DMS114 treated with DMSO at 0.1 percent for 48 hours (cell line): ENCODE data around the gene MCEMP1.

Experiments used
- DNase-seq: peaks from one replicate; lab custom pipeline; 2025; ENCODE audit not compliant: unreplicated experiment; lab: John Stamatoyannopoulos, UW

MCEMP1 gene, protein sequence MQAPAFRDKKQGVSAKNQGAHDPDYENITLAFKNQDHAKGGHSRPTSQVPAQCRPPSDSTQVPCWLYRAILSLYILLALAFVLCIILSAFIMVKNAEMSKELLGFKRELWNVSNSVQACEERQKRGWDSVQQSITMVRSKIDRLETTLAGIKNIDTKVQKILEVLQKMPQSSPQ

DNA sequence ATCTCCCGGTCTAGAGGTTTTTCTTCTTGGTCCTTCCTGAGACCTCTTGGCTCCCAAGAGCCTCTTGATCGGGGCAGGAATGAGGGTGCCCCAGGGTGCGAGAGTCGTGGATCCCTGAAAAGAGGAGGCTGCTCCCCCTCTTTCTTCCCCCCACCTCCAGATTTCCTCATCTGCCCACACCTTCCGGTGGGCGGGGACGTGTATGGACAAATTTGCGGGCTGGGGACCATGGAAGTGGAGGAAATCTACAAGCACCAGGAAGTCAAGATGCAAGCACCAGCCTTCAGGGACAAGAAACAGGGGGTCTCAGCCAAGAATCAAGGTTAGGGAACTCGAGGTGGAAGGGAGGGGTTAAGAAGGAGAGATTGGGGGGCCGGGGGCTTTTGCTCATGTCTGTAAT, at the start of gene MCEMP1:
Gene MCEMP1 (plus strand): TSS at position 237 of the 400 bp plus-strand sequence. CDS start 31 bp downstream, at position 268.
- no peak for DNase-seq

DNA sequence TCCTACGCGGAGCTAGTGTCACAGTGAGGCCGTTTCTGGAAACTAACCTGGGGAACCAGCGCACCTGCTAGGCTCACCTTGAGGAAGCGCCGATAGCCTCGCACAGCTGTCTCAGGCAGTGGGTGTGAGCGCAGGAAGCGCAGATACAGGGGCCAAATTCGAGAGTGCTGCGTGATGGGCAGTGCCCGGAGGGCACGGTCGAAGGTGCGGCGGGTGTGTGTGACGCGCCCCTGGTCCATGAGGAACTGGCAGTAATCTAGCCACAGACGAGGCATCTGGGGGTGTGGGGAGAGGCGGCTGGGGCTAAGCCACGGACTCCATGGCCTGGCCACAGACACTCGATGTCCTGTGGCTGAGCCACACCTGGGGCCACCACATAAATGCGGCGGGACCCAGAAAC, 49.7 kb upstream of the MCEMP1 start:
- no peak for DNase-seq

DNA sequence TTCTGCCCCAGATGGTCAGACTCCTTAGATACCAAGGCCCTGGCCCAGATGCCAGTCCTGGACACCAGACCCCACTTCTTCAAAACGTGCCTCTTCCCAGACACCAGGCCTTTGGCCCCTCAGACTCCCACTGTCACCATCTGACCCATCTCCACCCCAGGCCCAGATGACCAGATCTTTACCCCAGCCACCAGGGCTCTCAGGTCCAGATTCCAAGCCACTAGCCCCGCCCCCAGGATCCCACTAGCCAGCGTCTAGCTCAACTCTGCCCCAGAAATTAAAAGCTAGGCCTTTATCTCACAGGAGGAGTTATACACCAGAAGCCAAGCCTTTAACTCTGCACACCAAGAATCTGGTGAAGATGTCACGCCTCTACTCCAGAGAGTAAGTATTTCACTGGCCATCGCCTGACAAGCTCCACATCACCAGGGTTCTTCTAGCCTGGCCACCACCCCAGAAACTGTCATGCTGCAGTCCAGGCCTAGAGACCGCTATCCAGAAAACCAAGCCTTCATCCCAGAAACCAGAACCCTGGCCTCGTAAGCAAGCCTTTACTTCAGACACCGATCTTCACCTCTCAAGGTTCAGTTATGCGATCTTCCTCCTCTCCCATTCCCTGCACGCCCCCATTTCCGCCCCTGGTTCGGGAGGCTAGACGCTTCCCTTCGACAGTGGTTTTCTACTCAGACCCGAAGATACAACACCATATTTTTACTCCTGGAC, 48.1 kb upstream of the MCEMP1 start:
- DNase-seq, result no peak

DNA sequence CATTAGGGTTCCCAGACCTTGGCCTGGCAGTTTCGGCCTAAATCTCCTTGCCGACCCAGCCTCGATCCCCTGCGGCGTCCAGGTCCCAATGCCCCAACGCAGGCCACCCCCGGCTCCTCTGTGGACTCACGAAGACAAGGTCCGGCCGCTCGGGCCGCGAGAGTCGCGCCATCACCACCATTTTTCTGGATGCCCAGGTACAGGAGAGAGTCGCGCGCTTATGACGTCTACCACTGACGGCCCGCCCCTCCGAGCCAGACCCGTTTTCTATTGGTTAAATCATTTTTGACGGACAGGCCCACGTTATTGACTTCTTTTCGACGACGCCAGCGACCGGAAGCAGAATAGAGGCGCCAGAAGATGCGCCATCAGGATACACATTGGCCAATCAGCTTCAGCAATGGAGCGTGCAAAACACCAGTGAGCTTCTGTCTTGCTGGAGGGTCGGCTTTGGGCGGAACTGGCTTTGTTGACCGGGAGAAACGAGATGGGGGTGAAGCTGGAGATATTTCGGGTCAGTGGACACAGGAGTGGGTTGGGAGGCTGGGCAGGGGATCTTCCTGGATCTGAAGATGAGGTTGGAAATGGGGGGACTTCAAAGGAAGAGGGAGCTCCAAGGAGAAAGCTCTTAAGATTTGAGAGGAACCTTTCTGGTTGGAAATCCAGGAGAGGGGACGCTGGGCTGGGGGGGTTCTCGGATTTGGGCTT, 47.4 kb upstream of the MCEMP1 start, which contains the start of the genes PET100 and XAB2:
Gene PET100 (plus strand): TSS at position 447 of the 708 bp plus-strand sequence. CDS start 41 bp downstream, at position 488.
Gene XAB2 (minus strand): TSS at position 199 of the 708 bp plus-strand sequence. CDS start 18 bp downstream, at position 181.
- DNase-seq, result peak; percentile 94

DNA sequence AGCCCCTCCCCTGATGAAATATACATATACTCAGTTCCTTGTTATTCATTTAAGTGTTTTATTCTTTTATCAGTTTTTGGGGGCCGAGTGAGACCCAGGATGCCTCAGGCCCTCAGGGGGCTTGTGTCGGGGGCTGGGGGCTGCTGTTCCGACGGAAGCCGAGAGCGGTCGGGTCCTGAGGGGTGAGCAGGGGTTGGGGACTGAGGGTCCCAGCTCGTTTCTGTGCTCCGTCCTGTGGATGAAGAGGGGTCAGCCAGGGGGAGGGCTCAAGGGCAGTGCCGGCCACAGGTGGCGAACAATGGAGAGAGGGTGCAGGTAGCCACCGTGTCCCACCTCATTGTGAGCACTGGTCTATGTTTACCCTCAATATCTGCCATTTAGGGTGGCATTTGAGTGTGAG, 45.3 kb upstream of the MCEMP1 start:
- no peak for DNase-seq

DNA sequence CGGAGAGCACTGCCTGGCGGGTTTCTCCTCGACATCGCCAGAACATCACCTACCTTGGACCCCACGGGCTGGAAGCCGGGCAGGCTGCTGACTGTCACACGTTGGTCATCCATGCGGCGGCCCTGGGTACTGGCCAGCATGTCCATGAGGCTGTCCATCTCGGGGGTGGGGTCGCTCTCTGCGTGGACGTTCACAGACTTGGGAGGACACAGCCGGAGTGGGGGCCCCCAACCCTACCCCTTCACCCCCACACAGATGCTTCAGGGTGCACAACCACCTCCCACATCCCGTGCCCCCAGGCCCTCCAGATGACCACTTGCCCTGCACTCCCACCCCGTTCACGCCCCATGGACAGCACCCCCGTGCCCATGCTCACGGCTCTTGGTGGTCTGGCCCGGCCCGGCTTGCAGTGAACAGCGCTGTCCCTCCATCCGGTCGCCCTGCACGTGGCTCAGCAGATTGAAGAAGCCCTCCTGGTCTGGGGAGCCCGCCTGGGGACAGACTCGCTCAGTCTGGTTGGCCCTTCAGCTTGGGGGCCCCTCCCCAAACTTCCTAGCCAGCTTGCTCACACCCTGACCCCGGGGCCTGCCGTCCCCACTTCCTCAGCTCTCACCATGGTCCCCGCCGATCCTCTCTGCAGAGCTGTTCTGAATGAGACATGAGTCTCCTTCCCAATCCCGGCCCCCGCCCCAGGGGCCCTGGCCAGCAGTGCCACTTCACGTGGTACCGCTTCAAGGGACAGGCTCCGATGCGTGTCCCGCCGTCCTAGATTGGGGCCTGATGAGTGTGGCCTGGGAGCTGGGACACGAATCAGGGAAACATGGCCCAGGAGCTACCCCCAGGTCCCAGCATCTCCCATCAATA, 44.3 kb upstream of the MCEMP1 start:
- no peak for DNase-seq

DNA sequence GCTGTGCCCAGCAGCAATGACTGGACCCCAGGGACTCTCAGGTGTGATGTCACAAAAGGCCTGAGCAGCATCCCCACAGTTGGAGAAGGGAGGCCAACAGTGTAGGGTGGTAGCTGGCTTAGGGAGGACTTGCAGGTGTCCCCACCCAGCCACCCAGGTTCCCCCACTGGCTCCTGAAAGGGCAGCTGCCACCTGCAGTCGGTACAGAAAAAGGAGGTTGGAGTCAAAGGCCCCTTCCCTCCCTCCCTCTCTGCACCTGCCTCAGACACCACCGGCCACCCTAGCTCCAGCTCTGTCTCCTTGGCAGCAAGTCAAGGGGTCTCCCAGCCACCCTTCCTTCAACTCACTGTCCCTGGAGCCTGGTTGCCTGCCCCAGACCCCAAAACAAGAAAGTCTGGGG, 43.2 kb upstream of the MCEMP1 start, which contains the start of gene PCP2:
Gene PCP2 (minus strand): TSS at position 22 of the 400 bp plus-strand sequence. CDS start 262 bp downstream, outside the sequence.
- no peak for DNase-seq

DNA sequence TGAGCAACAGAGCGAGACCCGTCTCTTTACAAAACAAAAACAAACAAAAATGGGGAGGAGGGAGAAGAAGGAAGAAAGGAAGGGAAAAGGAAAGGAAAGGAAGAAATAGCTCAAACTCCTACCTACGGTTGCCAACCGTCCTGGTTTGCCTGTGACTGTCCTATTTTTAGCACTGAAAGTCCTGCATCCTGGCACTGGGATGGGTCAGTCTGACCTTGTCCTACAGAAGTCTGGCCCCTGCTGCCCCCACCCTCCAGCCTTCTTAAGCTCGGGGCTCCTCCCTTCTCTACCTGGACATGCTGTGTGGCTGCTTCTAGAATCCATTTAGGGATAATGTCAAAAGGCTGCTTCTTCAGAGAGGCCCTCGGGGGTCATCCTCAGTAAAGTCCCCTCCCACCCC, 41.2 kb upstream of the MCEMP1 start:
- no peak for DNase-seq

DNA sequence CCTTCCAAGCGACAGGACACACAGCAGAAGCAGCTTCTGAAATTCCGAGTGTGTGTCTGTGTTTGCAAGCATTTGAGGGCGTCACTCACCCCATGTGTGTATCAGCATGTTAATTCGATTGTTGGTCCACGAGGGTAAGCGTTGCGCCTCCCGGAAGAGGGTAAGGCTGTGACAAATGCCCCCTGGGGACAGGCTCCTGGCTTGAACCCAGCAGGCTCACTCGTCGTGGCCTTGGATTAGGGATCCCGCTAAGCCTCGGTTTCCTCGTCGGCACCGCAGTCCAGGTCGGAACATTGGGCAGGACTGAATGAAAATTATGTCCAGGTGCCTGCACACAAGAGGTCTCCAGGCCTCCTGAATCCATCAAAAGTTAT, 40.6 kb upstream of the MCEMP1 start:
- DNase-seq, result no peak

DNA sequence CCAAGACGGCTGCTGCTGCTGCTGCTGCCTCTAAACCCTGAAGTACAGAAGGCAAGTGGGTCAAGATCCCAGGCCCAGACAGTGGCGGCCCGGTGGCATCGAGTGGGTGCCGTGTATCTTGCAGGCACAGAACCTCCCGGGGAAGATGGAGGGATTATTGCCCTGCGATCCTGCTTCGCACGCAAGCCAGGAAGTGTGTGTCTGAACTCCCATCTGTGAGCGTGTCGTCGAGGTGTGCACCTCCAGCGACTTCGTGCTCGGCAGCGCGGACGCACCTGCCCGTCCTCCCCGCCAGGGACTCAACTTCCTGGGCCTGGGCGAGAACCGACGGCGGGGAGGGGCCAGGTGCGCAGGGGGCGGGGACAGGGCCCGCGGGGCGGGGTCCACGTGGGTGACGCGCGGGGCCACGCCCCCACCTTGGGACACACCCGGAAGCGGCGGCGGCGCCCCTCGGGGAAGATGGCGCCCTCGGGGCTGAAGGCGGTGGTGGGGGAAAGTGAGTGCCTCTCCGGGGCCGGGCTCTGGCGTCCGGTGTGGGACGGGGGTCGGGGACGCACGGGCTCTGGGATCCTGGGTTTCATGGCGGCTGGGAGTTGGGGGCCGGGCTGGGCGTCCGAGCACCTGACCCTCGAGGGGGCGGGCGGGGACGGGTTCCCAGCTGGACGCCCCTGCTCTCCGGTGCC, 40.1 kb upstream of the MCEMP1 start, which contains the start of gene STXBP2:
Gene STXBP2 (plus strand): TSS at position 420 of the 683 bp plus-strand sequence. CDS start 40 bp downstream, at position 460.
- DNase-seq, result peak; percentile 13

DNA sequence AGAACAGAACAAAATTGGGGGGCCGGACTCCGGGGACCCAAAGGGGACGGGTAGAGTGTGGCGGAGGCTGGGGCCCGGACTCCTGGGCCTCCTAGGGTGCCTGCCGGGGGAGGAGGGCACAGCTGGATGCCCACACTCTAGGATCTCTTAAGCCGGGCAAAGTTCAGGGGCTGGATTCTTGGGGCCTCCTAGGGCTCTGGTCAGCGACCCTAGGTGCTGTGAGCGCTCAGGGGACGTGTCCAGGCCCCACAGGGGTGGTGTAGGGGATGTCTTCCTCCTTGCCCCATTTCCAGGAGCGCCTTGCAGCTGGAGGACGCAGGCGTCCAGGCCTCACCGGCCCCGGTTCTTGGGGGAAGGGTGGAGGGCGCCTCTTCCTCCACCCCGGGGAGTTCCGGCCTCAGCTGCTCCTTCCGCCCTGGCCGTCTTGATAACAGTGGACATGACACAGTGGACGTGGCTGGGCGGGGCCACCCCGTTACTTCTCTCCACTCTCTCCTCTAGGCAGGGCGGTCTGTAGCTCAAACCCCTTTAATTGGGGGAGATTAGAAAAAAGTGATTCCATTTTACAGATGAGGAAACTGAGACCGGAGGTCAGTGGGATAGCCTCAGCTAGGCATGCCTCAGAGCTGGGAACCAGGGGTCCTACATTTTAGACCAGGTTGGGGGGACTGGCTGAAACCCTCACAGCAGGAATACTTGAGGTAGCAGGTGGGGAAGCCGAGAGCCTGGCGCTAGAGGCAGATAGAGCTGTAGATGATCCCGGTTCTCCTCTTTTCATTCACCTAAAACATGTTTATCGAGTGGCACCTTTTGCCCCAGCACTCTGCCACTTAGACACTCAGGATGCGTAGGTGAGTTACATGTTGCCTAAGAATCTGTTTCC, 39.3 kb upstream of the MCEMP1 start:
- DNase-seq, result no peak

DNA sequence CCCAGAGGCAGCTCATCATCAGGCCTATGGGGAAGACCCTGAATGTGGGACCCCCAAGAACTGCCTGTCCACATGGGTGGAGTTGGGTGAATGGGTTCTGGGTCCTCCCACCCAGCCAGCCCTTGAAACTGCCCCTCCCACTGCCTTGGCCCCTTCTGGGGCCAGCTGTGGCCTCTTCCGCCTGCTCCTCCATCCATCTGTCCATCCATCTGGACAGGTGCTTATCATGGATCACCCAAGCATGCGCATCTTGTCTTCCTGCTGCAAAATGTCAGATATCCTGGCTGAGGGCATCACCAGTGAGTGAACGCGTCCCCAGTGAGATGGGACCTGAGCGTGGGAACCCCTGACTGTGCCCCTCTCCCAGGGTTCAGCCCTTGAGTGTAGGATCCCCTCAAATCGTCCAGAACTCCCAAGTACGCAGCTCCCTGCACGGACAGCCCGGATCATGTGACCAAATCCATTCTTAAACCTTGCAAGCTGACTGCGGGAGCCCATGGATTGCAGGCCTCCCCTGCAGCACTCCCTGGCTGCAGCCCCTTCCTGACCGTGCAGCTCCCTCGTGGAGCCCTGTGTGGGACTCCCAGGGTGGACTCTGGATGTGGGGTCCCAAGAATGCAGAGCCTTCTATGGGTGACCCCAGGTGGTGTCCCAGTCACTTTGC, 38.0 kb upstream of the MCEMP1 start:
- no peak for DNase-seq

DNA sequence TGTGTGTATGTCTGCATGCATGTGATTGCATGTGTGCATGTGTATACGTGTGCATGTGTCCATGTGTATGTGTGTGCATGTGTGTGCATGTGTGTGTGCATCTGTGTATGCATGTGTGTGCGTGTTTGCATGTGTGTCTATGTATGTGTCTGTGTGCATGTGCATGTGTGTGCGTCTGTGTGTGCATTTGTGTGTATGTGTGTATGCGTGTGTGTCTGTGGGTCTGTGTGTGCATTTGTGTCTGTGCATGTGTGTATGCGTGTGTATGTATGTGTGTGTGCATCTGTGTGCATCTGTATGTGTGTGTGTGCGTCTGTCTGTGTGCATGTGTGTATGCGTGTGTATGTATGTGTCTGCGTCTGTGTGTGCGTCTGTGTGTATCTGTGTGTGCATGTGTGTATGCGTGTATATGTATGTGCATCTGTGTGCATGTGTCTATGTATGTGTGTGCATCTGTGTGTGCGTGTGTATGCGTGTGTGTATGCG, 37.0 kb upstream of the MCEMP1 start:
- no peak for DNase-seq

DNA sequence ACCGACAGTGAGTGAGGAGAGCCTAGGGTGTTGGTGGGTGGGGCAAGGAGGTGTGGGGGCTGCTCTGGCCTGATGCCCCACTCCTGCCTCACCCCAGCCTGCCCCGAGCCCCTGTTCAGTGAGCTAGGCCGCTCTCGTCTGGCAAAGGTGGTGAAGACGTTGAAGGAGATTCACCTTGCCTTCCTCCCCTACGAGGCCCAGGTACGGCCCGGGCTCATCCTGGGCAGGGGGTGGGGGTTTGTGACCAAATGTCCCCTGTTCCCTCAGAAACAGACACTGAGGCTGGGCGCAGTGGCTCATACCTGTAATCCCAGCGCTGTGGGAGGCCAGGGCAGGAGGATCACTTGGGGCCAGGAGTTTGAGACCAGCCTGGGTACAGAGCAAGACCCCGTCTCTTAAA, 36.1 kb upstream of the MCEMP1 start:
- no peak for DNase-seq

DNA sequence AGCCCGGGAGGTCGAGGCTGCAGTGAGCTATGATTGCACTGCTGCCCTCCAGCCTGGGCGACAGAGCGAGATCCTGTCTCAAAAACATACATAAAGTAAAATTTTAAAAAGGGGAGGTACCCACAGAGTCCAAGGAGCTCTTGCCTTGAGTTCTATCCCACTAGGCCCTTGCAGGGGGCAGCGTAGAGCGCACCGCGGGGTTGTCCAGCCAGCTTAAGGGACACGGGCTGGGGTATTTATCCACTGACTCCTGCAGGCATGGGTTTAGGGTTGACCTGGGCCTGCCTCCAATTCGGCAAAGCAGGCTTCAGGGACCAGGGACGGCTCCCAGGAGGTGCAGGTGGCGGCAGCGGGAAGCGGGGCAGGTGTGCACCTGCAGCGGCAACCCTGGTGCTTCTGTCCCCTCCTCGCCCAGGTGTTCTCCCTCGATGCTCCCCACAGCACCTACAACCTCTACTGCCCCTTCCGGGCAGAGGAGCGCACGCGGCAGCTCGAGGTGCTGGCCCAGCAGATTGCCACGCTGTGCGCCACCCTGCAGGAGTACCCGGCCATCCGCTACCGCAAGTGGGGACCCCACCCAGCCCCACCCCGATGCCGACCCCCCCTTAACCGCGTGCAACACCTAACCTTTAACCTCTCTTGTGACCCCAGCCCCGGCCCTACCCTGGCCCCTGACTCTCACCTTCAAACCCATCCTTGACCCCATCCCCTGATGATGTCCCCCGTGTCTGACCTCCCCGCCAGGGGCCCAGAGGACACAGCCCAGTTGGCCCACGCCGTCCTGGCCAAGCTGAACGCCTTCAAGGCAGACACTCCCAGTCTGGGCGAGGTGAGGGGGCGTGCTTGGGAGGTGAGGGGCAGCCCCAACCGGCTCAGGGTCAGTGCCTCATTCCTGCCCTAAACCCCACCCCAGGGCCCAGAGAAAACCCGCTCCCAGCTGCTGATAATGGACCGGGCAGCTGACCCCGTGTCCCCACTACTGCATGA, 35.3 kb upstream of the MCEMP1 start:
- DNase-seq, result no peak

DNA sequence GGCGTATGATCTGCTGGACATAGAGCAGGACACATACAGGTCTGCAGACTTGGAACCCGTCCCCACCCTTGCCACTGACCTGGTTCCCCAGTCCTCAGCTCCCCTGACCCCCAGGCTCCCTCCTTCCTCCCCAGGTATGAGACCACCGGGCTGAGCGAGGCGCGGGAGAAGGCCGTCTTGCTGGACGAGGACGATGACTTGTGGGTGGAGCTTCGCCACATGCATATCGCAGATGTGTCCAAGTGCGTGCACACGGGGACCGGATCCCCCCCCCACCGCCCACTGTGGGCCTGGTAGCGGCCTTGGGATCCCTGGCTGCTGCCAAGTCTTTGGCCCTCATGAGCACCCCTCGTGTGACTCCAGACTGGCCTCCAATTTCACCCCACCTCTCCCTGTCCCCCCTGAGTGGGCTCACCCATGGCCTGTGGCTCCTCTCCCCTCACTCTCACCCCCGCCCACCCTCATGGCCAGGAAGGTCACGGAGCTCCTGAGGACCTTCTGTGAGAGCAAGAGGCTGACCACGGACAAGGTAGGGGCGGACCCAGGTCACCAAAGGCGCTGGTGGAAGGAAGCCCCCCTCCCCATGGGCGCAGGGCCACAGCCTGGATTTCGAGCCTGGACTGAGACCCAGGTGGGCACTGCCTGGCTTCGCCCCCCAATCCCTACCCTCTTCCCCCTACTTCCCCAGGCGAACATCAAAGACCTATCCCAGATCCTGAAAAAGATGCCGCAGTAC, 34.4 kb upstream of the MCEMP1 start:
- no peak for DNase-seq

DNA sequence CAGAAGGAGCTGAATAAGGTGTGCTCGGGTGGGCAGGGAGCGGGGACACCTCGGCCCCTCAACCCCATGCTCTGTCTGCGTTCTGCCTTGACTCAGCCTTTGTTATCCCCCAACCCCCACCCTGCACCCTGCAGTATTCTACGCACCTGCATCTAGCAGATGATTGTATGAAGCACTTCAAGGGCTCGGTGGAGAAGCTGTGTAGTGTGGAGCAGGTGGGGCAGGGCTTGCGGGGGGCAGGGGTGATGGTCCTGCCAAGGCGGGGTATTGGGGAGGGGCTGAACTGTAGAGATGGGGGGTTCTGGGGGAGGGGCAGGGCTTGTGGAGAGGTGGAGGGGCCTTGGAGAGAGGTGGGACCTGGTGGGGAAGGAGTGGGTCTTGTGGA, 33.9 kb upstream of the MCEMP1 start:
- DNase-seq, result no peak
